GM18907 (cell line): ENCODE measurements around the gene EFCAB10.

ENCODE experiments used
- ATAC-seq: cut with Tn5 transposase; IDR thresholded peaks from one replicate; pipeline ENCODE4 v1.9.1; 2021; ENCODE audit warnings: mild to moderate bottlenecking, moderate library complexity; ENCODE audit not compliant: unreplicated experiment

EFCAB10 gene, protein sequence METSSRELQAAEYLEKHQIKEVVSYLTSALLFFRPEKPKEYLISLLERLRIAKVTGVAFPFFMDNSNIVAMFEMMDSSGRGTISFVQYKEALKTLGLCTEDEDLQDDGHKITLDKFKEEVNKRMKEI

DNA sequence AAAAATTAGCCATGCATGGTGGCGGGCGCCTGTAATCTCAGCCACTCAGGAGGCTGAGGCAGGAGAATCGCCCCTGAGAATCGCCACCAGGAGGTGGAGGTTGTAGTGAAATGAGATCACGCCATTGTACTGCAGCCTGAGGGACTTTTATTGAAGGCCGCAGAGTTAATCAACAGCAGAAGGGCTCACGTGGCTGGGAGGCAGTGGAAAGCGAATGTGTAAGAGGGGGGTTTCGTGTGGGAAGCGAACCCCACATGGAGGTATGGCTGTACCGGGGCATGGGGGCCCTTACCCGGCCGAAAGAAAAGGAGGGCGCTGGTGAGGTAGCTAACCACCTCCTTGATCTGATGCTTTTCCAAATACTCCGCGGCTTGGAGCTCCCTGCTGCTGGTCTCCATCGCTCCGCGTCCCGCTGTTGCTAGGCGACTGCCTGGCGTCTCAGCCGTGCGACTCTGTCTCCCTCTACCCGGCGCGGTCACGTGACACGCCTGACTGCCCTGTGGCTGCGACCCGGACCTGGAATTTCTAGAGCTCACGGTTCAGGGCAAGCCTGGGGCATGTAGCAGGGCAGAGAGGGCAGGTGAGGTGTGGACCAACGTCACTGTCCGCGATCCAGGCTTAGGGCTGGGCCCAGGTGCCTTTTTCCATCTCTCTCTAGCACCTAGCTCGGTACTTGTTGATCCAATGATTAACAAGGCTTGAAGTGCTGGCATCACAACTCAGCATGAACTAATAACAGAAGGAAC lies at the start of gene EFCAB10:
Gene EFCAB10, minus strand, starts transcription at position 428 of the 746 bp plus-strand sequence. Its CDS starts 30 bp downstream, at position 398.
- ATAC-seq: peak; percentile 87

DNA sequence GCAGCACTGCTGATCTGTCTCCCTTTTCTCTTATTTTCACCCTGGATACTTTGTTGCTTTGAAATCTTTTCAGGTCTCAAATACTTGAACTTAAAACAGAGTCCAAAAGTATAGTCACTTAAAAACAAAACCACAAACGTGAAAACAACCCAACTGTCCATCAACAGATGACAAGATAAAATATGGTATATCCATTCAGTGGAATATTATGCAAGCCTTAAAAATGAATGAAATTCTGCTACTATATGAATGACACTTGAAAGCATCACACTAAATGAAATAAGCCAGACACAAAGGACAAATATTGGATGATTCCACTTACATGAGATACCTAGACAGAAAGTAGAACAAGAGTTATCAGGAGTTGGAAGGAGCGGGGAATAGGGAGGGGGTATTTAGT lies 44.7 kb upstream of the EFCAB10 start:
- ATAC-seq: no peak

GRCh38 chr7:105623906-105624305 lies 42.6 kb upstream of the EFCAB10 start:
- ATAC-seq: no peak

GRCh38 chr7:105623378-105623777 lies 42.1 kb upstream of the EFCAB10 start:
- ATAC-seq: no peak

GRCh38 chr7:105622106-105622731 lies 40.9 kb upstream of the EFCAB10 start:
- no peak for ATAC-seq

DNA sequence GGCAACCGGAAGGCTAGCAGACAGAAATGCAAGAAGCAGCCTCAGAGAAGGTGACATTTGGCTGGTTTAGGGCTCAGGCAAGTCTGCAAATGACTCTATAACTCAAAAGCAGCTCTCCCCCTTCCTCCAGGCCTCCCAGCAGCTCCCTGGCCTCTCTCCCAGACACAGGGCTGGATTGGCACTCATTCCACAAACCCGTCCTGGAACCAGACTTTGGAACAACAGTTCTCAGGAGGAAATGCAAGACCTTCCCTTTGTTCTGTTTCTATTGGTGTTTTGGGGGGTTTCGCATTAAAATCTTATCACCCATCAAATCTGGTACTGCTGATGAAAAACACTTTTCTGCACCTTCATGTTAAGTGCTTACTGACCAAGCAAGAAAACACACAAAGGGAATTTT lies 40.3 kb upstream of the EFCAB10 start:
- ATAC-seq: no peak

DNA sequence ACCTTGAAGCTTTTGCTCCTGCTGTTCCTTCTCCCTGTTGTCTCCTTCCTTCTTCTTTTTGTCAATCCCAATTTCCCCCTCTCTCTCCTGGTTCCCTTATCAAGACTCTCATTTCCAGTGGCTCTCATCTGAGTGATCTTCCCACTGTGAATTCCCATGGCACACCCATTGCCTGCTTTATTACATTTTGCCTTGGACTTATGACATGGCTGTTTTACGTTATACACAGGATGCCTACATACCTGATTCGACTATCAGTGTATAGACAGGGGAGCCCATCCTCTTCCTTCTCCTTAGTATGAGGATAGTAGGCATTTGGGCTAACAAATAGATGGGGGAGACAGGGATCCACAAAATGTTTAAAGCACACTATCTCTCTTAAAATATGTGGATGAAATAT lies 39.9 kb upstream of the EFCAB10 start:
- ATAC-seq: no peak

- ATAC-seq: no peak
Observed at GRCh38 chr7:105619590-105619989, 38.3 kb upstream of the EFCAB10 start.

DNA sequence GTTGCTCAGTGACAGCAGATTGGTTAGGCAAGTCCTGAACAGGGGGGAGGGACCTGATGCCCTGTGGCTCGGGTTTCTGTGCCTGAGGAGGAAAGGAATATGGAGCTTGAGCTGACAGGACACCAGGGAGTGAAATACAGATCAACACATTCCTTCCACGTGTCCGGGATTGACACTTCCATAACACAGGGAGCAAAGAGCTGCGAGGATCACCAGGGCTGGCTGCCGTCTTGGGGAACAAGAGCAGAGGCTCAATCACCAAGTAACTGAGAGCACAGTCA lies 36.7 kb upstream of the EFCAB10 start:
- ATAC-seq: no peak

DNA sequence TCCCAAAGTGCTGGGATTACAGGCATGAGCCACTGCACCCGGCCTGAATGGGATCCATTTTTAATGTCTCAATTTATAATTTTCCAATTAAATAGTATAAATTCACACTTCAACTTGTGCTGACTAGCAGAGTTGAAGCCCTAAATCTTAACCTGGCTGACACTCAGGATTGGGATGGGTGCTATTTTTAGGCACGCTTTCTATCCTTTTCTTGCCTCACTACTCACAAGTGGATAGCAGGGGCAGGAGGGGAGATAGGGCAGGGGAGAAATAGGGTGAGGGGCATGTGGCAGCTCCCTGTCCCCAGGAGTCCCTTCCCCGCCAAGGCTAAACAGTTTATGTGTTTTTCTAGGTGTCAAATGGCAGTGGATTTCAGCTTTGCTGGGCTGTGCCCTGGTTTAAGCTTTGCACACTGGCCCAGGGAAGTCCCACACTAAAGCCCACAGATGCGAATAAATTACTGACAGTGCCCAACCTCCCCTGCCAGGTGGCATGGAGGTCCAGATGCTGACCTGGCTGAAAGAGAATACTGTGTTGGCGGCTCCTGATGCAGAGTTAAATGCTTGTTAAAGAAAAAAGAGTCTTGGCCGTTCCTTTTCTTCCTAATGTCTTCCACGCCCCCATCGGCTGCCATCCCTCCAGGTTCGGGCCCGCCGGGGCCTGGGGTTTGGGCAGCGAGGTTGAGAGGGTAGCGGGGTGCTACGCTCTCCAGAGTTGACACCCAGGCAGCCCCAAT lies 36.2 kb upstream of the EFCAB10 start:
- no peak for ATAC-seq

DNA sequence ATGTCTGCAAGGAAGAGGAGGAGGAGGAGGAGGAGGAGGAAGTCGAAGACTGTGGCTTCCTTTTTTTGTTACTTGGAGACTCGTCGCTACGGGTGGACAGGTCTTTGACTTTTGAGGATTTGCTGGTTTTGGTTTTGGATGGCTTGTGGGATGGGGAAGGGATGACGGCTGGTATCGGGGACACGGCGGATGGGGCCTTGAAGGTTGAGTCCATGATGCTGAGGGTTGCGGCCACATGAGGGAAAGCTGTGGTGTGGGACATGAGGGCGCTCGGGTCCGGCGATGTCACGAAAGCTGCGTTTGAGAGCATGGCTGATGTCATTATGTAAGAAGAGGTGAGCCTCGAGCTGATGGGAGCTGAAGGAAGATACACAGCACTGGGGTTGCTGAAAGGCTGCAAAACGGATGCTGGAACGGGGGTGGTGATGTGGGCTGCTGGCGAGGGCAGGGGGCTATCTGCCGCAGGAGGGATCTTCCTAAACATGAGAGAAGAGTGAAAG lies 33.1 kb upstream of the EFCAB10 start:
- ATAC-seq: no peak

- no peak for ATAC-seq
Observed at GRCh38 chr7:105613611-105614330, 32.5 kb upstream of the EFCAB10 start.

- no peak for ATAC-seq
Observed at GRCh38 chr7:105612806-105613205, 31.5 kb upstream of the EFCAB10 start.

DNA sequence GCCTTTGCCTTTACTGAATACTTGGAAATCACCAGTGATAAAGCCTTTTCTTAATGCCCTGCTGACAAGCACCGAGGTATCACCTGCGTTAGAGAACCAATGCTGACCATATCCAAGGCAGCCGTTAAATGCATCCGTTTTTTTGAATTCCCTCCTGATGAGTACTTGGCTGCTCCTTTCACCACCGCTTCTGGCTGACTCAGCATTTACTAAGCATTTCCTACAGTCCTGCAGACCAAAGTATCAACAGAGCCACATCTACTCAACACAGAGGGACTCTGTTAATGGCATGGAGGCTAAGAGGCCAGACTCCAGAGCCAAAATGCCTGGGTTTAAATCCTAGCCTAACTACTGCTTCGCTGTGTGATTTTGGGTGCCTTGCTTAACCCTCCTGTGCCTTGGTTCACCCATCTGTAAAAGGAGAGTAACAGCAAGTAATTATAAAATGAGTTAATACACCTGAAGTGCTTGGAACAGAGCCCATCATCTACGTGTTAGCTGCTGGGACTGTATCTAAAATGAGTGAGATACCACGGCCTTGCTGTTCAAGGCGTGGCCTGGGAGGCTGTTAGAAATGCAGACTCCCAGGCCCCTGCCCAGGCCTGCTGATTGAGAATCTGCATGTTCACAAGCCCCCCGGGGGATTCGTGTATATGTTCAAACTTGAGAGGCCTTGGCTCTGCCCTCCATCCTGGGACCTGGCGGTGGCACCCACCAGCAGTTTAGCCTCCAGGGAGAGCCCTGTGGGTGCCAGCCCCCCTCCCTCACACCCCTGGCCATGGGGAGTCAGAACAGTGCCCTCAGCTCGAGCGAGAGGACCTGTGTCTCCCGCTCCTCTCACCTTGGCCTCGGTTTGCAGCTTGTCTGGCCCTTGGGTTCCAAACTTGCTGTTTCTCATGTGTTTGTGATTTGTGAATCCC lies 30.8 kb upstream of the EFCAB10 start:
- ATAC-seq: no peak

DNA sequence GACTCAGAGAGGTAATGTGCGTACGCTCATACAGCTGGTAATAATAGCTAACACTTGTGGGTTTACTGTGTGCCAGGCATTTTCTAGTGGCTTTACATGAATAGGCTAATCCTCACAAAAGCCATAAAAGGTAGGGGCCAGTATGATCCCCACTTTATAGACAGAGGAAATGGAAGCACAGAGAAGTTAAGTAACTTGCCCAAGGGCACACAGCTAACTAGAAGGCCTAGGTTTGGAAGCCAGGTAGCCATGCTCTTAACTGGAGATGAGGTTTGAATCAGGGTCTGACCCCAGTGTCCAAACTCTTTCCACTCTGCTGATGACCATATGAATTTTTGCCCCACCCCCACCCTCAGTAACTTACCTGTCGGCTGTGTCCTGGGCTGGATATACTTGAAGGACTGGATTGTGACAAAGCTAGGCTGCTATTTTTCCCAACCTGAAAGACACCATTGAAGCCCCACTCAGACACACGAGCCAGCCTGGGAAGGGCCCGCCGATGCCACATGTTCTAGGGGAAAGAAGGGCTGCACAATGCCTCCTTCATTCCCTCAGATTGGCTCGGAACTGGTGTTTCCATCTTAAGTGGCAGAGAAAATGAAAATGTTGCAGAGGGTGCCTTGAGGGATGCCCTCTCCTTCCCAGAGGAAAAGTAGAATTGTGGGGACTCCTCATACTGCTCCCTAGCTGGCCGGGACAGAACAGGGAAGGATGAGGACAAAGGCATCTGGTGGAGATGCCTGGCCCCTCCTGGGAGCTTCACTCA lies 29.1 kb upstream of the EFCAB10 start:
- no peak for ATAC-seq

- ATAC-seq: no peak
Observed at GRCh38 chr7:105602325-105603305, 21.3 kb upstream of the EFCAB10 start.

GRCh38 chr7:105600720-105601550 lies 19.6 kb upstream of the EFCAB10 start:
- no peak for ATAC-seq
